Vagina (tissue), 2 donors: ENCODE data around the gene RAB44. TPM values are rescaled to one million over a fixed set of nuclear protein-coding genes. Genes with fewer than 3 reads are reported as not detected.

Experiments
- DNase-seq, 2 donors: peaks; one replicate each; pipeline ENCODE4 v3.0.0-alpha.2; 2017; ENCODE audit errors: extremely low spot score in 2 of 2
- H3K27ac ChIP-seq: fragments of 200-600 bp; sonication (generic); one replicate; pipeline ENCODE4 v1.5.1; 2019
- H3K27me3 ChIP-seq: fragments of 200-600 bp; sonication (generic); one replicate; pipeline ENCODE4 v1.5.1; 2019
- H3K36me3 ChIP-seq, 2 donors: fragments of 200-600 bp; sonication (generic); one replicate each; pipeline ENCODE4 v1.5.1; 2017 to 2019
- H3K4me1 ChIP-seq: fragments of 200-600 bp; sonication (generic); one replicate; pipeline ENCODE4 v1.5.1; 2019
- H3K4me3 ChIP-seq, 2 donors: fragments of 200-600 bp; sonication (generic); 1 replicate in 1 of 2; 2 replicates in 1 of 2; pipeline ENCODE4 v1.5.1; 2016 to 2019
- H3K9me3 ChIP-seq: fragments of 200-600 bp; sonication (generic); one replicate; pipeline ENCODE4 v1.5.1; 2019
- CTCF ChIP-seq, 3 experiments: fragments of 450-650 bp in 2 of 3; fragments of 200-600 bp in 1 of 3; sonication (generic) in 1 of 3; IDR thresholded peaks; one replicate each; pipeline ENCODE4 v1.5.1; 2017 to 2019; ENCODE audit warnings: antibody characterized with exemption in 3 of 3, mild to moderate bottlenecking in 2 of 3, moderate library complexity in 2 of 3
- POLR2A ChIP-seq, 2 donors: fragments of 450-650 bp; IDR thresholded peaks; one replicate each; pipeline ENCODE4 v1.6.1; 2017; ENCODE audit warnings: antibody characterized with exemption in 2 of 2, mild to moderate bottlenecking in 2 of 2, moderate library complexity in 2 of 2
- POLR2AphosphoS5 ChIP-seq, 2 donors: sonication (generic); formaldehyde crosslinking; IDR thresholded peaks; one replicate each; pipeline ENCODE4 v1.9.0; 2017; ENCODE audit warnings: antibody characterized with exemption in 2 of 2, mild to moderate bottlenecking in 2 of 2, low read depth in 1 of 2; ENCODE audit not compliant: insufficient read depth in 1 of 2
- intact Hi-C: fragments of 100-400 bp; cut with DNase I; formaldehyde crosslinking; loops from one replicate; pipeline ENCODE4 v1.15.1; 2023
- total RNA-seq: library from RNA; depleted of rRNA; stranded (reverse); fragments of >200 nt; gene quantifications from one replicate; pipeline ENCODE4 v1.2.3, GENCODE V29; 2016

Gene RAB44
- total RNA-seq, 1 donor from 2014 or later = 0.49 TPM

- H3K4me1 ChIP-seq = no peaks in the 10 kb centered on the region
- H3K9me3 ChIP-seq = no peaks in the 10 kb centered on the region
- intact Hi-C loops = no loop called here
- no peak overlapping the region for H3K4me3 ChIP-seq
- TF ChIP-seq POLR2A (IDR thresholded peaks at IDR 0.05) (no peak), CTCF (IDR thresholded peaks at IDR 0.05) (no peak), POLR2AphosphoS5 (IDR thresholded peaks at IDR 0.05; ENCODE audit: insufficient read depth in 1 of 2, low read depth in 1 of 2) (no peak)
- H3K27ac ChIP-seq = no peak overlapping the region
- DNase-seq = no peak
- H3K36me3 ChIP-seq = no peaks in the 10 kb centered on the region
- no peaks in the 10 kb centered on the region for H3K27me3 ChIP-seq
Observed at GRCh38 chr6:36776167-36776566, 78.5 kb downstream of the RAB44 start.

- Histone ChIP-seq H3K27me3 (no peaks in the 10 kb centered on the region), H3K4me3 (no peak overlapping the region), H3K9me3 (no peaks in the 10 kb centered on the region), H3K27ac (no peak overlapping the region), H3K4me1 (no peaks in the 10 kb centered on the region), H3K36me3 (no peaks in the 10 kb centered on the region)
- intact Hi-C loops = no loop called here
- TF ChIP-seq CTCF (IDR thresholded peaks at IDR 0.05) (no peak), POLR2A (IDR thresholded peaks at IDR 0.05) (no peak), POLR2AphosphoS5 (IDR thresholded peaks at IDR 0.05; ENCODE audit: insufficient read depth in 1 of 2, low read depth in 1 of 2) (no peak)
- no peak for DNase-seq
Observed at GRCh38 chr6:36777801-36778200, 80.2 kb downstream of the RAB44 start.

- H3K4me1 ChIP-seq = no peaks in the 10 kb centered on the region
- no peak for DNase-seq
- H3K36me3 ChIP-seq = no peaks in the 10 kb centered on the region
- no peak overlapping the region for H3K27ac ChIP-seq
- no peaks in the 10 kb centered on the region for H3K9me3 ChIP-seq
- H3K27me3 ChIP-seq = no peaks in the 10 kb centered on the region
- TF ChIP-seq POLR2A (IDR thresholded peaks at IDR 0.05) = no peak
- no peak for TF ChIP-seq POLR2AphosphoS5 (IDR thresholded peaks at IDR 0.05; ENCODE audit: insufficient read depth in 1 of 2, low read depth in 1 of 2)
- TF ChIP-seq CTCF (IDR thresholded peaks at IDR 0.05) = no peak
- no peak overlapping the region for H3K4me3 ChIP-seq
- intact Hi-C loops = no loop called here
Observed at GRCh38 chr6:36779227-36779626, 81.6 kb downstream of the RAB44 start.

GRCh38 chr6:36780442-36781177 lies 83.0 kb downstream of the RAB44 start:
- DNase-seq = no peak
- Histone ChIP-seq H3K36me3 (no peaks in the 10 kb centered on the region), H3K9me3 (no peaks in the 10 kb centered on the region), H3K4me1 (no peaks in the 10 kb centered on the region), H3K27me3 (no peaks in the 10 kb centered on the region), H3K4me3 (no peak overlapping the region), H3K27ac (no peak overlapping the region)
- no peak for TF ChIP-seq CTCF (IDR thresholded peaks at IDR 0.05)
- no peak for TF ChIP-seq POLR2AphosphoS5 (IDR thresholded peaks at IDR 0.05; ENCODE audit: insufficient read depth in 1 of 2, low read depth in 1 of 2)
- TF ChIP-seq POLR2A (IDR thresholded peaks at IDR 0.05) = no peak
- intact Hi-C loops = no loop called here

GRCh38 chr6:36781669-36782068 lies 84.0 kb downstream of the RAB44 start:
- Histone ChIP-seq H3K36me3 (no peaks in the 10 kb centered on the region), H3K4me1 (no peaks in the 10 kb centered on the region), H3K4me3 (no peak overlapping the region), H3K27me3 (no peaks in the 10 kb centered on the region), H3K27ac (no peak overlapping the region), H3K9me3 (no peaks in the 10 kb centered on the region)
- TF ChIP-seq POLR2A (IDR thresholded peaks at IDR 0.05) (no peak), POLR2AphosphoS5 (IDR thresholded peaks at IDR 0.05; ENCODE audit: insufficient read depth in 1 of 2, low read depth in 1 of 2) (no peak), CTCF (IDR thresholded peaks at IDR 0.05) (no peak)
- DNase-seq = no peak
- intact Hi-C loops = no loop called here
